HS-5 (cell line): ENCODE results near the gene VAT1L.

Experiments
- DNase-seq: peaks from one replicate; pipeline ENCODE4 v3.0.0-alpha.2; 2012; ENCODE audit warnings: low read depth

Gene VAT1L

GRCh38 chr16:77995843-77996455 is 207.6 kb downstream of the VAT1L start:
- DNase-seq, result no peak

GRCh38 chr16:77998350-77999023 is 210.1 kb downstream of the VAT1L start:
- no peak for DNase-seq

- no peak for DNase-seq
Observed at GRCh38 chr16:78001451-78002025, 213.2 kb downstream of the VAT1L start.

GRCh38 chr16:78002915-78003538 is 214.7 kb downstream of the VAT1L start:
- peak; percentile 51 for DNase-seq

- no peak for DNase-seq
Observed at GRCh38 chr16:78004517-78004916, 216.2 kb downstream of the VAT1L start.

GRCh38 chr16:78005881-78006280 is 217.5 kb downstream of the VAT1L start:
- no peak for DNase-seq

GRCh38 chr16:78007121-78007520 is 218.8 kb downstream of the VAT1L start:
- DNase-seq, result no peak

GRCh38 chr16:78022347-78023060 is 234.1 kb downstream of the VAT1L start, which contains the start of gene CLEC3A:
TSS of gene CLEC3A (plus strand) at chr16:78022548. CDS start at chr16:78022627, 79 bp downstream.
- DNase-seq, result no peak

GRCh38 chr16:78024159-78024558 is 235.8 kb downstream of the VAT1L start:
- DNase-seq, result no peak

GRCh38 chr16:78025631-78026030 is 237.3 kb downstream of the VAT1L start:
- DNase-seq, result no peak

- no peak for DNase-seq
Observed at GRCh38 chr16:78028018-78028417, 239.7 kb downstream of the VAT1L start.
